Urinary bladder (tissue), 4 donors: ENCODE data around the gene SIDT1. TPM values are rescaled to one million over a fixed set of nuclear protein-coding genes. Genes with fewer than 3 reads are reported as not detected.

Experiments used
- DNase-seq: peaks from one replicate; pipeline ENCODE4 v3.0.0-alpha.2; 2015; ENCODE audit errors: extremely low spot score
- H3K27ac ChIP-seq: one replicate; pipeline ENCODE4 v1.5.1; 2013; ENCODE audit warnings: low read depth, mild to moderate bottlenecking, moderate library complexity
- H3K36me3 ChIP-seq: one replicate; pipeline ENCODE4 v1.6.1; 2013; ENCODE audit warnings: mild to moderate bottlenecking, moderate library complexity; ENCODE audit not compliant: insufficient read depth
- H3K4me1 ChIP-seq: one replicate; pipeline ENCODE4 v1.6.1; 2013; ENCODE audit warnings: mild to moderate bottlenecking, moderate library complexity; ENCODE audit not compliant: insufficient read depth
- H3K4me3 ChIP-seq: one replicate; pipeline ENCODE4 v1.5.1; 2013; ENCODE audit warnings: low read depth, low read length
- whole genome bisulfite sequencing: extraction: QIAGEN DNeasy Blood & Tissue Kit; methylation state at CpG from one replicate; pipeline ENCODE4 v1.1.7; 2013; 5-methylcytosine and 5-hydroxymethylcytosine counted together
- polyA plus RNA-seq: library from polyadenylated mRNA; stranded (reverse); fragments of 200-250 nt; gene quantifications from one replicate; pipeline ENCODE4 v1.2.3, GENCODE V29; 2013
- total RNA-seq: library from RNA; depleted of rRNA; stranded (reverse); fragments of >200 nt; gene quantifications from one replicate; pipeline ENCODE4 v1.2.3, GENCODE V29; 2014
- donor health status: healthy with polysubstance abuse.
- donor health status: healthy.

Gene SIDT1
- total and polyA plus RNA-seq, 2 donors = 2.2 to 25.7 TPM

GRCh38 chr3:113638910-113639309 is 106.6 kb downstream of the SIDT1 start:
- H3K4me1 ChIP-seq = no peaks in the 10 kb centered on the region
- H3K36me3 ChIP-seq = no peaks in the 10 kb centered on the region
- whole genome bisulfite sequencing = 97% methylated on average over 3 of the region's 3 CpGs
- no peak overlapping the region for H3K4me3 ChIP-seq
- H3K27ac ChIP-seq = no peak overlapping the region
- no peak for DNase-seq

- H3K4me3 ChIP-seq = no peak overlapping the region
- H3K27ac ChIP-seq = no peak overlapping the region
- no peaks in the 10 kb centered on the region for H3K36me3 ChIP-seq
- H3K4me1 ChIP-seq = no peaks in the 10 kb centered on the region
- DNase-seq = no peak
- WGBS = 98% methylated on average over 7 of the region's 7 CpGs
Measured at GRCh38 chr3:113643583-113643982, 111.2 kb downstream of the SIDT1 start.

GRCh38 chr3:113648524-113648923 is 116.2 kb downstream of the SIDT1 start:
- no peak for DNase-seq
- Histone ChIP-seq H3K4me1 (no peaks in the 10 kb centered on the region), H3K27ac (no peak overlapping the region), H3K36me3 (no peaks in the 10 kb centered on the region), H3K4me3 (no peak overlapping the region)

- WGBS = 52% methylated on average over 6 of the region's 6 CpGs
- H3K4me3 ChIP-seq = no peak overlapping the region
- H3K27ac ChIP-seq = no peak overlapping the region
- DNase-seq = no peak
- no peaks in the 10 kb centered on the region for H3K36me3 ChIP-seq
- H3K4me1 ChIP-seq = no peaks in the 10 kb centered on the region
Measured at GRCh38 chr3:113649174-113649845, 117.0 kb downstream of the SIDT1 start.

- H3K27ac ChIP-seq = no peak overlapping the region
- 45% methylated on average over 1 of the region's 1 CpG for WGBS
Measured at GRCh38 chr3:113654310-113654709, 122.0 kb downstream of the SIDT1 start.

GRCh38 chr3:113654851-113655250 is 122.5 kb downstream of the SIDT1 start:
- WGBS = 56% methylated on average over 3 of the region's 3 CpGs
- H3K4me1 ChIP-seq = no peaks in the 10 kb centered on the region
- DNase-seq = no peak
- no peak overlapping the region for H3K27ac ChIP-seq
- H3K4me3 ChIP-seq = no peak overlapping the region
- H3K36me3 ChIP-seq = no peaks in the 10 kb centered on the region

More at GRCh38 chr3:113654310-113654709, 122.0 kb downstream of the SIDT1 start:
- no peak for DNase-seq
- Histone ChIP-seq H3K4me3 (no peak overlapping the region), H3K4me1 (no peaks in the 10 kb centered on the region), H3K36me3 (no peaks in the 10 kb centered on the region)

- 96% methylated on average over 3 of the region's 3 CpGs for WGBS
- H3K4me3 ChIP-seq = no peak overlapping the region
- no peaks in the 10 kb centered on the region for H3K36me3 ChIP-seq
- H3K27ac ChIP-seq = no peak overlapping the region
- no peak for DNase-seq
- H3K4me1 ChIP-seq = peaks cover 2% of the 10 kb centered on the region
Measured at GRCh38 chr3:113658107-113658506, 125.8 kb downstream of the SIDT1 start.

GRCh38 chr3:113659101-113659541 is 126.8 kb downstream of the SIDT1 start:
- H3K36me3 ChIP-seq = no peaks in the 10 kb centered on the region
- H3K4me1 ChIP-seq = peaks cover 2% of the 10 kb centered on the region
- no peak overlapping the region for H3K27ac ChIP-seq
- H3K4me3 ChIP-seq = no peak overlapping the region
- WGBS = 92% methylated on average over 1 of the region's 1 CpG
- no peak for DNase-seq

GRCh38 chr3:113659996-113660395 is 127.6 kb downstream of the SIDT1 start:
- Histone ChIP-seq H3K36me3 (no peaks in the 10 kb centered on the region), H3K27ac (no peak overlapping the region), H3K4me3 (no peak overlapping the region), H3K4me1 (peaks cover 2% of the 10 kb centered on the region)
- no peak for DNase-seq
- 87% methylated on average over 1 of the region's 1 CpG for whole genome bisulfite sequencing

- no peak for DNase-seq
- WGBS = 97% methylated on average over 2 of the region's 2 CpGs
- Histone ChIP-seq H3K4me1 (peaks cover 2% of the 10 kb centered on the region), H3K27ac (no peak overlapping the region), H3K36me3 (no peaks in the 10 kb centered on the region), H3K4me3 (no peak overlapping the region)
Measured at GRCh38 chr3:113660458-113660857, 128.1 kb downstream of the SIDT1 start.

GRCh38 chr3:113660896-113661295 is 128.5 kb downstream of the SIDT1 start:
- Histone ChIP-seq H3K4me3 (no peak overlapping the region), H3K36me3 (no peaks in the 10 kb centered on the region), H3K27ac (no peak overlapping the region), H3K4me1 (peaks cover 2% of the 10 kb centered on the region)
- WGBS = 60% methylated on average over 4 of the region's 4 CpGs
- DNase-seq = no peak

- Histone ChIP-seq H3K4me1 (peaks cover 2% of the 10 kb centered on the region), H3K27ac (no peak overlapping the region), H3K36me3 (no peaks in the 10 kb centered on the region), H3K4me3 (no peak overlapping the region)
- DNase-seq = no peak
- WGBS = 61% methylated on average over 1 of the region's 1 CpG
Measured at GRCh38 chr3:113662824-113663223, 130.5 kb downstream of the SIDT1 start.

- peaks cover 2% of the 10 kb centered on the region for H3K4me1 ChIP-seq
- WGBS = 93% methylated on average over 3 of the region's 3 CpGs
Measured at GRCh38 chr3:113663324-113663750, 131.0 kb downstream of the SIDT1 start.

GRCh38 chr3:113663761-113664160 is 131.4 kb downstream of the SIDT1 start:
- Histone ChIP-seq H3K27ac (no peak overlapping the region), H3K4me1 (peaks cover 2% of the 10 kb centered on the region), H3K36me3 (no peaks in the 10 kb centered on the region), H3K4me3 (no peak overlapping the region)
- DNase-seq = no peak
- 45% methylated on average over 1 of the region's 1 CpG for WGBS

More at GRCh38 chr3:113663324-113663750, 131.0 kb downstream of the SIDT1 start:
- H3K27ac ChIP-seq = no peak overlapping the region
- no peak for DNase-seq
- H3K36me3 ChIP-seq = no peaks in the 10 kb centered on the region
- no peak overlapping the region for H3K4me3 ChIP-seq
